Neuronal stem cell (in vitro differentiated cells): ENCODE data around the gene NUDT1.

Experiments
- DNase-seq: peaks from one replicate; pipeline ENCODE4 v3.0.0-alpha.2; 2013; ENCODE audit warnings: low spot score
- H2AFZ ChIP-seq: one replicate; pipeline ENCODE4 v1.6.1; 2013; ENCODE audit warnings: mild to moderate bottlenecking, low read length, inconsistent platforms
- H2AK5ac ChIP-seq: 2 replicates; pipeline ENCODE4 v1.6.1; 2013; ENCODE audit warnings: low read depth, mild to moderate bottlenecking, inconsistent platforms, low read length, moderate library complexity, mixed read lengths
- H2BK120ac ChIP-seq: 2 replicates; pipeline ENCODE4 v1.6.1; 2013; ENCODE audit warnings: low read depth, mild to moderate bottlenecking, inconsistent platforms, low read length, moderate library complexity, mixed read lengths
- H2BK12ac ChIP-seq: one replicate; pipeline ENCODE4 v1.6.1; 2013; ENCODE audit warnings: low read length, inconsistent platforms
- H2BK15ac ChIP-seq: 2 replicates; pipeline ENCODE4 v1.6.1; 2013; ENCODE audit warnings: mild to moderate bottlenecking, low read length, inconsistent platforms, mixed read lengths
- H2BK5ac ChIP-seq: one replicate; pipeline ENCODE4 v1.6.1; 2013; ENCODE audit warnings: inconsistent platforms, mild to moderate bottlenecking, low read length, moderate library complexity
- H3K14ac ChIP-seq: one replicate; pipeline ENCODE4 v1.6.1; 2013; ENCODE audit warnings: low read length, inconsistent platforms
- H3K18ac ChIP-seq: 2 replicates; pipeline ENCODE4 v1.6.1; 2013; ENCODE audit warnings: low read length, inconsistent platforms
- H3K23ac ChIP-seq: 2 replicates; pipeline ENCODE4 v1.6.1; 2013; ENCODE audit warnings: low read depth, mild to moderate bottlenecking, mixed read lengths, low read length, inconsistent platforms; ENCODE audit not compliant: poor library complexity
- H3K27ac ChIP-seq: replicated peaks from 3 replicates; pipeline ENCODE4 v1.5.1; 2013; ENCODE audit warnings: low read length, inconsistent platforms
- H3K27me3 ChIP-seq, 3 experiments: 2 replicates each; pipeline ENCODE4 v1.6.1; 2013; ENCODE audit warnings: low read length in 3 of 3, mild to moderate bottlenecking in 2 of 3, inconsistent platforms in 1 of 3, low read depth in 1 of 3, mixed read lengths in 1 of 3, moderate library complexity in 1 of 3; ENCODE audit not compliant: control insufficient read depth in 3 of 3, insufficient read depth in 3 of 3
- H3K36me3 ChIP-seq, 2 donors: replicated peaks in 1 of 2; 2 replicates each; pipeline ENCODE4 v1.6.1; 2013; ENCODE audit warnings: low read length in 2 of 2; ENCODE audit not compliant: control insufficient read depth in 2 of 2, insufficient read depth in 2 of 2
- H3K4ac ChIP-seq: 2 replicates; pipeline ENCODE4 v1.6.1; 2013; ENCODE audit warnings: inconsistent platforms, mild to moderate bottlenecking, low read length, moderate library complexity
- H3K4me1 ChIP-seq, 2 donors: 1 replicate in 1 of 2; 2 replicates in 1 of 2; pipeline ENCODE4 v1.6.1; 2013; ENCODE audit warnings: low read length in 2 of 2, low read depth in 1 of 2; ENCODE audit not compliant: control insufficient read depth in 2 of 2, insufficient read depth in 1 of 2
- H3K4me2 ChIP-seq: one replicate; pipeline ENCODE4 v1.6.1; 2013; ENCODE audit warnings: mild to moderate bottlenecking, low read length, inconsistent platforms; ENCODE audit not compliant: insufficient read depth, poor library complexity, severe bottlenecking
- H3K4me3 ChIP-seq, 2 donors: 2 replicates each; pipeline ENCODE4 v1.5.1; 2013; ENCODE audit warnings: low read length in 2 of 2, mild to moderate bottlenecking in 2 of 2, inconsistent platforms in 1 of 2, moderate library complexity in 1 of 2
- H3K79me1 ChIP-seq: one replicate; pipeline ENCODE4 v1.6.1; 2013; ENCODE audit warnings: low read depth, mild to moderate bottlenecking, inconsistent platforms, low read length, moderate library complexity
- H3K9ac ChIP-seq: one replicate; pipeline ENCODE4 v1.6.1; 2013; ENCODE audit warnings: mild to moderate bottlenecking, low read depth, low read length, inconsistent platforms; ENCODE audit not compliant: poor library complexity
- H3K9me3 ChIP-seq, 2 donors: replicated peaks in 1 of 2; 2 replicates each; pipeline versions ENCODE3 to v1.6.1; 2013; ENCODE audit warnings: low read length in 2 of 2, mild to moderate bottlenecking in 2 of 2, inconsistent platforms in 1 of 2, low read depth in 1 of 2, mixed read lengths in 1 of 2, moderate library complexity in 1 of 2; ENCODE audit not compliant: control insufficient read depth in 2 of 2, insufficient read depth in 1 of 2
- H4K8ac ChIP-seq: one replicate; pipeline ENCODE4 v1.6.1; 2013; ENCODE audit warnings: low read depth, mild to moderate bottlenecking, inconsistent platforms, low read length, moderate library complexity
- H4K91ac ChIP-seq: one replicate; pipeline ENCODE4 v1.6.1; 2013; ENCODE audit warnings: low read length, low read depth, mild to moderate bottlenecking, inconsistent platforms; ENCODE audit not compliant: poor library complexity
- WGBS, 2 donors: extraction: QIAGEN DNeasy Blood & Tissue Kit; methylation state at CpG; one replicate each; pipeline ENCODE4 v1.1.7; 2013; ENCODE audit warnings: missing lambda C conversion rate in 2 of 2, mixed read lengths in 1 of 2; ENCODE audit not compliant: insufficient read length in 2 of 2, insufficient replicate concordance in 1 of 2; ENCODE audit errors: extremely low coverage in 2 of 2; 5-methylcytosine and 5-hydroxymethylcytosine counted together

The NUDT1 gene

GRCh38 chr7:2230882-2231281, 11.1 kb upstream of the NUDT1 start:
- no peak overlapping the region for H4K8ac ChIP-seq
- H3K27me3 ChIP-seq = no peaks in the 10 kb centered on the region
- peaks cover 44 to 73% of the 10 kb centered on the region in 2 donors for H3K36me3 ChIP-seq
- no peak overlapping the region for H3K14ac ChIP-seq
- WGBS, 2 donors = no CpG with 5 or more reads among the region's 9 CpGs
- no peaks in the 10 kb centered on the region for H3K9me3 ChIP-seq
- no peak overlapping the region for H3K9ac ChIP-seq
- H2BK15ac ChIP-seq = no peak overlapping the region
- H3K27ac ChIP-seq = no peak overlapping the region
- H2BK120ac ChIP-seq = no peak overlapping the region
- no peak overlapping the region for H3K4me2 ChIP-seq
- H2AFZ ChIP-seq = no peak overlapping the region
- H2AK5ac ChIP-seq = no peak overlapping the region
- no peak overlapping the region for H2BK12ac ChIP-seq
- DNase-seq = no peak
- H3K23ac ChIP-seq = no peak overlapping the region
- no peak overlapping the region for H3K4ac ChIP-seq
- peaks cover 4 to 9% of the 10 kb centered on the region in 2 donors for H3K4me1 ChIP-seq
- H4K91ac ChIP-seq = no peak overlapping the region
- peaks cover 14% of the 10 kb centered on the region for H3K79me1 ChIP-seq
- no peak overlapping the region for H2BK5ac ChIP-seq
- H3K4me3 ChIP-seq = no peak overlapping the region
- no peak overlapping the region for H3K18ac ChIP-seq

DNA sequence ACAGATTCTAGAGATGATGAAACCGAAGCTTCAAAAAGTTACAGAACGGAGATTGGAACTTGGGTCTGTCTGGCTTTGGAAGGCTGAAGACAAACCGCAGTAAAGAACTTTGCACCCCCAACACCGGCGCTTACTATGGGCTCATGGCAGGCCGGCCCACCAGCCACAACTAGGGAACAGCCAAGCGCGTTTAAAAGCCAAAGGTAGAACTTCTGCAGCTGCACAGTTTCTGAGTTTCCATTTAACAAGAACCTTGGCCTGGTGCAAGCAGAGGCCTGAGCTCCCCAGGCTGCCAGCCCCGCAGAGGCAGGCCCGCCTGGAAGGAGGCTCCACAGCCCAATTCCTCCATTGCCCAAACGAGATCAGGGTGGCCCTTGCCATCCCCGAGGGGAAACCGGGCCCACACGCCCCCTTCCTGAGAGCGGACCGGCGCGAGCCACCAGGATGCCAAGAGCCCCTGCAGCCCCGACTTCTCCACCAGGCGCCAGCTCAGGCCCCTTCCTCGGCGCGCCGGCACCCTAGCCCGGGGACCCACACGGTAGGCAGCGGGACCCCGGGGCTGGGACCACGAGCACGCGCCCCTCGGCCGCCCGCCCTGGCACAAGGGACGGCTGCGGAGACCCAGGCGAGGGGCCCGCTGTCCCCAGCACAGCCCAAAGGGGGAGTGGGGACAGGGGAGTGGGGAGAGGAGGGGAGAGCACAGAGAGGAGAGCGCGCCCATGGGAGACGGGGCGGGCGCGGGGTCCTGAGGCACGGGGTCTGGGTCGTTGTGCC, 9.8 kb upstream of the NUDT1 start:
- H4K8ac ChIP-seq = peak overlapping the region; percentile 25
- no peak for DNase-seq
- H3K36me3 ChIP-seq = peaks cover 47 to 73% of the 10 kb centered on the region in 2 donors
- H3K18ac ChIP-seq = peak overlapping the region; percentile 84
- H3K27ac ChIP-seq = no peak overlapping the region
- H3K9ac ChIP-seq = peak overlapping the region; percentile 98
- peak overlapping the region; percentile 95 for H3K4me2 ChIP-seq
- no peak overlapping the region for H2BK120ac ChIP-seq
- H3K9me3 ChIP-seq = no peaks in the 10 kb centered on the region
- H2BK12ac ChIP-seq = no peak overlapping the region
- H3K14ac ChIP-seq = peak overlapping the region; percentile 25
- peak overlapping the region; percentile 41 for H2AK5ac ChIP-seq
- H3K4ac ChIP-seq = peak overlapping the region; percentile 78
- no CpG with 5 or more reads among the region's 46 CpGs for WGBS, 2 donors
- no peaks in the 10 kb centered on the region for H3K27me3 ChIP-seq
- no peak overlapping the region for H2BK5ac ChIP-seq
- H3K79me1 ChIP-seq = peaks cover 14% of the 10 kb centered on the region
- peak overlapping the region; percentile 61 to 94 for H3K4me3 ChIP-seq
- H4K91ac ChIP-seq = no peak overlapping the region
- peak overlapping the region; percentile 45 for H2BK15ac ChIP-seq
- peaks cover 4 to 9% of the 10 kb centered on the region in 2 donors for H3K4me1 ChIP-seq
- H3K23ac ChIP-seq = peak overlapping the region; percentile 40
- peak overlapping the region; percentile 98 for H2AFZ ChIP-seq

GRCh38 chr7:2232766-2233520, 9.1 kb upstream of the NUDT1 start, which contains the start of gene MAD1L1:
TSS of gene MAD1L1 (minus strand) at chr7:2232945. CDS start at chr7:2230133, 2,812 bp downstream.
- H2AK5ac ChIP-seq = peak within 1 kb of the TSS; percentile 54
- H2BK120ac ChIP-seq = no peak within 1 kb of the TSS
- H3K4me2 ChIP-seq = peak within 1 kb of the TSS; percentile 95
- DNase-seq = peak; percentile 88
- H4K91ac ChIP-seq = no peak within 1 kb of the TSS
- peaks cover 4 to 9% of the 10 kb centered on the region in 2 donors for H3K4me1 ChIP-seq
- no CpG with 5 or more reads among the region's 63 CpGs for WGBS, 2 donors
- peaks cover 12% of the 10 kb centered on the region for H3K79me1 ChIP-seq
- peak within 1 kb of the TSS; percentile 25 for H3K14ac ChIP-seq
- H3K9ac ChIP-seq = peak within 1 kb of the TSS; percentile 98
- H3K27me3 ChIP-seq = no peaks in the 10 kb centered on the region
- H2BK12ac ChIP-seq = no peak within 1 kb of the TSS
- H2AFZ ChIP-seq = peak within 1 kb of the TSS; percentile 98
- H2BK5ac ChIP-seq = no peak within 1 kb of the TSS
- H3K9me3 ChIP-seq = no peaks in the 10 kb centered on the region
- peak within 1 kb of the TSS; percentile 25 for H4K8ac ChIP-seq
- peak within 1 kb of the TSS; percentile 45 for H2BK15ac ChIP-seq
- H3K4me3 ChIP-seq = peak within 1 kb of the TSS; percentile 61 to 94
- H3K36me3 ChIP-seq = peaks cover 44 to 73% of the 10 kb centered on the region in 2 donors
- H3K4ac ChIP-seq = peak within 1 kb of the TSS; percentile 78
- peak within 1 kb of the TSS; percentile 85 for H3K23ac ChIP-seq
- H3K27ac ChIP-seq = peak within 1 kb of the TSS; percentile 32
- H3K18ac ChIP-seq = peak within 1 kb of the TSS; percentile 98

DNA sequence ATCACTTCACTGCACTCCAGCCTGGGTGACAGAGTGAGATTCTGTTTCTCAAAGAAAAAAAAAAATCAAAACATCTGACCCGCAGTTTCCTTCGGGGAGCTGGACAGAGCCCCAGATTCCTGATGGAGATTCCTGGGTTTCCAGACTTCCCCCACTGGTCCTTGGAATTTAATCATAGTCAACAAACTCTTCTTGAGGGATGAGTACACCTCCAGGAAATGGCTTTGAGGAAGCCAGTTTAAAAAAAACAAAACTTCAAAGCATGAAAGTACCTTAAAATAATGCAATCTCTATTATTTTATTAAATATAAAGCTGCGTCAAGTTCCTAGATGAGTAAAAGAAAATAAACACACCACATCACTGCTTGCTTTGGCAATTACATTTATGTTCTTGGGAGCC, 8.1 kb upstream of the NUDT1 start:
- Histone ChIP-seq H3K9me3 (no peaks in the 10 kb centered on the region), H2BK5ac (no peak overlapping the region), H3K9ac (no peak overlapping the region), H2BK12ac (no peak overlapping the region), H4K91ac (no peak overlapping the region), H3K36me3 (peaks cover 47 to 74% of the 10 kb centered on the region in 2 donors), H4K8ac (no peak overlapping the region), H3K4me2 (no peak overlapping the region), H3K14ac (no peak overlapping the region), H3K23ac (no peak overlapping the region), H3K4me3 (no peak overlapping the region), H3K4me1 (peaks cover 4 to 9% of the 10 kb centered on the region in 2 donors), H3K27ac (no peak overlapping the region), H2BK120ac (no peak overlapping the region), H3K79me1 (peaks cover 10% of the 10 kb centered on the region), H3K27me3 (no peaks in the 10 kb centered on the region), H3K18ac (no peak overlapping the region), H2AFZ (no peak overlapping the region), H3K4ac (no peak overlapping the region), H2AK5ac (no peak overlapping the region), H2BK15ac (no peak overlapping the region)
- WGBS, 2 donors = no CpG with 5 or more reads among the region's 3 CpGs
- DNase-seq = no peak
